ENCODE results near the gene LMAN1L.

The LMAN1L gene

GRCh38 chr15:74776821-74777768 lies 35.5 kb upstream of the LMAN1L start:
- no peak overlapping the region for H3K4me3 ChIP-seq (ENCODE audit: low read length)
- H3K9ac ChIP-seq (ENCODE audit: low read length) = no peak overlapping the region
- peaks cover 18% of the 10 kb centered on the region for H3K27me3 ChIP-seq (ENCODE audit: control insufficient read depth, insufficient read depth, low read length)
- H3K9me3 ChIP-seq (ENCODE audit: control insufficient read depth, low read depth, low read length) = no peaks in the 10 kb centered on the region
- peaks cover 16% of the 10 kb centered on the region for H3K4me1 ChIP-seq (ENCODE audit: control insufficient read depth, low read depth, low read length)
- H3K27ac ChIP-seq (ENCODE audit: low read length) = no peak overlapping the region
- H3K36me3 ChIP-seq (ENCODE audit: control insufficient read depth, low read depth, low read length) = no peaks in the 10 kb centered on the region

DNA sequence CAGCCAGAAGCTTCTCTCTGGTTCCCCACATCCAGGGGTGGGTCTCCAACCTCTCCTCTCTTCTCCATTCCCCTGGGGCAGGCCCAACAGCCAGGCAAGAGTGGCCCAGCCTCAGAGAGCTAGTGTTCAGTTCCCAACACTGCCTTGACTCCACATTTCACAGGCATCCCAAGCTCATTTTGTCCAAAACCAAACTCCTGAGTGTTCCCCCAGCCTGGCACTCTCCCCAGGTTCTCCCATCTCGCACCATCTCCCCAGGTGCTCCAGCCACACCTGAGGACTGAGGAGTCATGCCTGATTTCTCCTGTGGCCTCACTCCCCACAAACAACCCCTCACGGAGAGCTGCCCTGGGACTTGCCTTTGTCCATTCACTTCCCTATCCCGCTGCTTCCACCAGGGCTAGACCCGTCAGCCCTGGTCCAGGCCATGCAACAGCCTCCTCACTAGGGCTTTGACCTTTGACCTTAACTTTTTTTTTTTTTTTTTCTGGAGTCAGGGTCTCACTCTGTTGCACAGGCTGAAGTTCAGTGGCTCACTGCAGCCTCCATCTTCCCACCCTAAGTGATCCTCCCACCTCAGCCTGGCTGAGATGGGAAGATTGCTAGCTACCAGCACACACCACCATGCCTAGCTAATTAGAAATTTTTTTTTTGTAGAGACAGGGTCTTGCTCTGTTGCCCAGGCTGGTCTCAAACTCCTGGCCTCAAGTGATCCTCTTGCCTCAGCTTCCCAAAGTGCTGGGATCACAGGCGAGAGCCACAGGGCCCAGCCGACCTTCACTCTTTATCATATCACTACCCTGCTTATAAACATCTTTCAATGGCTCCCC lies 34.7 kb upstream of the LMAN1L start:
- H3K27me3 ChIP-seq (ENCODE audit: control insufficient read depth, insufficient read depth, low read length) = peaks cover 18% of the 10 kb centered on the region
- H3K36me3 ChIP-seq (ENCODE audit: control insufficient read depth, low read depth, low read length) = no peaks in the 10 kb centered on the region
- H3K9me3 ChIP-seq (ENCODE audit: control insufficient read depth, low read depth, low read length) = no peaks in the 10 kb centered on the region
- no peak overlapping the region for H3K9ac ChIP-seq (ENCODE audit: low read length)
- H3K27ac ChIP-seq (ENCODE audit: low read length) = no peak overlapping the region
- H3K4me3 ChIP-seq (ENCODE audit: low read length) = no peak overlapping the region
- peaks cover 17% of the 10 kb centered on the region for H3K4me1 ChIP-seq (ENCODE audit: control insufficient read depth, low read depth, low read length)

DNA sequence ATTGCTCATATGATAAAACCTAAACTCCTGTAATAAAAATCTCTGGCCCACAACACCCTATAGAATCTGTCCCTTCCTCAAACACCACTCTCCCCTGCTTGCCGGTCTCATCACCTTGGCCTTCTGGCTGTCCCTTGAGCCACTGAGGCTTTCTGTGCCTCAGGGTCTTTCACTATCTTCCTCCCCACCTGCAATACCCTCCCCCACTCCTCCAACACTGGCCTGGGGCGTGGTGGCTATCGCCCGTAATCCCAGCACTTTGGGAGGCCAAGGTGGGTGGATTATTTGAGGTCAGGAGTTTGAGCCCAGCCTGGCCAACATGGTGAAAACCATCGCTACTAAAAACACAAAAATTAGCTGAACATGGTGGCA lies 34.0 kb upstream of the LMAN1L start:
- Histone ChIP-seq H3K4me3 (ENCODE audit: low read length) (no peak overlapping the region), H3K36me3 (ENCODE audit: control insufficient read depth, low read depth, low read length) (no peaks in the 10 kb centered on the region), H3K9me3 (ENCODE audit: control insufficient read depth, low read depth, low read length) (no peaks in the 10 kb centered on the region), H3K27ac (ENCODE audit: low read length) (no peak overlapping the region), H3K4me1 (ENCODE audit: control insufficient read depth, low read depth, low read length) (peaks cover 20% of the 10 kb centered on the region), H3K9ac (ENCODE audit: low read length) (no peak overlapping the region), H3K27me3 (ENCODE audit: control insufficient read depth, insufficient read depth, low read length) (peaks cover 18% of the 10 kb centered on the region)

GRCh38 chr15:74779162-74779648 lies 33.4 kb upstream of the LMAN1L start:
- no peaks in the 10 kb centered on the region for H3K9me3 ChIP-seq (ENCODE audit: control insufficient read depth, low read depth, low read length)
- H3K9ac ChIP-seq (ENCODE audit: low read length) = no peak overlapping the region
- no peaks in the 10 kb centered on the region for H3K36me3 ChIP-seq (ENCODE audit: control insufficient read depth, low read depth, low read length)
- peaks cover 21% of the 10 kb centered on the region for H3K4me1 ChIP-seq (ENCODE audit: control insufficient read depth, low read depth, low read length)
- H3K4me3 ChIP-seq (ENCODE audit: low read length) = no peak overlapping the region
- H3K27me3 ChIP-seq (ENCODE audit: control insufficient read depth, insufficient read depth, low read length) = peaks cover 18% of the 10 kb centered on the region
- H3K27ac ChIP-seq (ENCODE audit: low read length) = no peak overlapping the region

GRCh38 chr15:74780523-74781430 lies 31.9 kb upstream of the LMAN1L start:
- Histone ChIP-seq H3K27me3 (ENCODE audit: control insufficient read depth, insufficient read depth, low read length) (peaks cover 18% of the 10 kb centered on the region), H3K36me3 (ENCODE audit: control insufficient read depth, low read depth, low read length) (no peaks in the 10 kb centered on the region), H3K27ac (ENCODE audit: low read length) (no peak overlapping the region), H3K9me3 (ENCODE audit: control insufficient read depth, low read depth, low read length) (no peaks in the 10 kb centered on the region), H3K4me3 (ENCODE audit: low read length) (peak overlapping the region; percentile 74), H3K9ac (ENCODE audit: low read length) (no peak overlapping the region), H3K4me1 (ENCODE audit: control insufficient read depth, low read depth, low read length) (peaks cover 21% of the 10 kb centered on the region)

- Histone ChIP-seq H3K9ac (ENCODE audit: low read length) (peak within 1 kb of the TSS; percentile 29), H3K36me3 (ENCODE audit: control insufficient read depth, low read depth, low read length) (no peaks in the 10 kb centered on the region), H3K27ac (ENCODE audit: low read length) (no peak within 1 kb of the TSS), H3K27me3 (ENCODE audit: control insufficient read depth, insufficient read depth, low read length) (peaks cover 18% of the 10 kb centered on the region), H3K9me3 (ENCODE audit: control insufficient read depth, low read depth, low read length) (no peaks in the 10 kb centered on the region), H3K4me1 (ENCODE audit: control insufficient read depth, low read depth, low read length) (peaks cover 21% of the 10 kb centered on the region), H3K4me3 (ENCODE audit: low read length) (peak within 1 kb of the TSS; percentile 74)
Measured at GRCh38 chr15:74781431-74782258, 31.0 kb upstream of the LMAN1L start, which contains the start of gene CSK. CSK (plus strand) TSS chr15:74782080; CDS start chr15:74798298, 16,218 bp downstream.

- Histone ChIP-seq H3K9ac (ENCODE audit: low read length) (peak overlapping the region; percentile 29), H3K36me3 (ENCODE audit: control insufficient read depth, low read depth, low read length) (no peaks in the 10 kb centered on the region), H3K4me1 (ENCODE audit: control insufficient read depth, low read depth, low read length) (peaks cover 18% of the 10 kb centered on the region), H3K4me3 (ENCODE audit: low read length) (peak overlapping the region; percentile 60), H3K9me3 (ENCODE audit: control insufficient read depth, low read depth, low read length) (no peaks in the 10 kb centered on the region), H3K27ac (ENCODE audit: low read length) (no peak overlapping the region), H3K27me3 (ENCODE audit: control insufficient read depth, insufficient read depth, low read length) (peaks cover 18% of the 10 kb centered on the region)
Measured at GRCh38 chr15:74782259-74783071, 30.2 kb upstream of the LMAN1L start.

DNA sequence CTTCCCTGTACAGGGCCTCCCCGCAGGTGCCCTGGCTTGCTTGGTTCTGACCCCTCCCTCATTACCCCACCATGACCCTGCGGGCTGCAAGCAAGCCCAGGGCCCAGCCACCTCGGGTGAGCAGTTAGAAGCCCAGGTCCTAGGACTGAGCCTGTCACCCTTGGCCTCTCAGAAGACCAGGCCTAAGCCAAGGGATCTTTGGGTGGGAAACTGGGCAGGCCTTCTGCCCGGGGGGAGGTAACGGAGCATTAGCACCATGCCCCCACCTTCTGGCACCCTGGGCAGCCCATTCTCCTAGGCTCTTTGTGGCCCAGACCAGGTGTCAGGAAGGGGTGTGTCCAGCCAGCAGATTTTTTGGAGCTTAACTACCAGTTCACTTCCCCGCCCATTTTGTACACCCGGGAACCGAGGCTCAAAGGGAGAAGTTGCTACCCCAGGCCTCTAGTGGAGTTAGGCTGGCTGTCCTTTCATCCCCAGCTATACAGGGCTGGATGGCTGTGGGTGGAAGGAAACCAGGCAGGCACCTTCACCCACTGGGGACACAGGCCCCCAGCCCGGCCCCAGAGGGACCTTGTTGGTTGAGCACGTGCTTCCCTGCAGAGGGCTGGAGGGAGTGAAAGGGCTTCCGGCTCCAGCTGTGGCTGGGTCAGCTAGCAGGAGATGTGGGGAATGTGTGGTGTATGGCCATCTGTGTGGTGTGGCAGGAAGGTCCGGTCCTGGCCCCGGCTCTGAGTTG lies 29.4 kb upstream of the LMAN1L start:
- H3K4me3 ChIP-seq (ENCODE audit: low read length) = peak overlapping the region; percentile 60
- no peaks in the 10 kb centered on the region for H3K9me3 ChIP-seq (ENCODE audit: control insufficient read depth, low read depth, low read length)
- peaks cover 23% of the 10 kb centered on the region for H3K4me1 ChIP-seq (ENCODE audit: control insufficient read depth, low read depth, low read length)
- H3K27me3 ChIP-seq (ENCODE audit: control insufficient read depth, insufficient read depth, low read length) = peaks cover 18% of the 10 kb centered on the region
- H3K36me3 ChIP-seq (ENCODE audit: control insufficient read depth, low read depth, low read length) = no peaks in the 10 kb centered on the region
- H3K27ac ChIP-seq (ENCODE audit: low read length) = no peak overlapping the region
- peak overlapping the region; percentile 29 for H3K9ac ChIP-seq (ENCODE audit: low read length)

GRCh38 chr15:74783808-74784175 lies 28.8 kb upstream of the LMAN1L start:
- Histone ChIP-seq H3K4me3 (ENCODE audit: low read length) (peak overlapping the region; percentile 60), H3K4me1 (ENCODE audit: control insufficient read depth, low read depth, low read length) (peaks cover 29% of the 10 kb centered on the region), H3K36me3 (ENCODE audit: control insufficient read depth, low read depth, low read length) (no peaks in the 10 kb centered on the region), H3K27ac (ENCODE audit: low read length) (no peak overlapping the region), H3K27me3 (ENCODE audit: control insufficient read depth, insufficient read depth, low read length) (peaks cover 18% of the 10 kb centered on the region), H3K9me3 (ENCODE audit: control insufficient read depth, low read depth, low read length) (no peaks in the 10 kb centered on the region), H3K9ac (ENCODE audit: low read length) (no peak overlapping the region)
